OCI-LY7 (cell line): ENCODE results near the gene PCP2.

Experiments used
- CTCF ChIP-seq: fragments of 200-600 bp; sonication (generic); conservative IDR thresholded peaks from 2 replicates; pipeline ENCODE4 v1.5.1; 2014; ENCODE audit warnings: mild to moderate bottlenecking, antibody characterized with exemption, low read length, moderate library complexity, mixed read lengths
- EZH2phosphoT487 ChIP-seq: fragments of 200-600 bp; sonication (generic); IDR thresholded peaks from 2 replicates; pipeline ENCODE4 v1.6.1; 2018; ENCODE audit warnings: low read depth, borderline replicate concordance, mild to moderate bottlenecking, mixed run types, antibody characterized with exemption, low read length, moderate library complexity, mixed read lengths

- TF ChIP-seq CTCF: no peak
- TF ChIP-seq EZH2phosphoT487: no peak
Measured at GRCh38 chr19:7676854-7677253, 43.3 kb upstream of the PCP2 start, which contains the start of gene MCEMP1.
